Retinal pigment epithelial cell (primary cell): ENCODE results near the gene HOXA5.

Experiments
- DNase-seq: peaks from one replicate; pipeline ENCODE4 v3.0.0-alpha.2; 2010; ENCODE audit warnings: low read depth
- H3K4me3 ChIP-seq: 2 replicates; pipeline ENCODE4 v1.5.1; 2011; ENCODE audit warnings: mild to moderate bottlenecking, low read length, control low read depth, moderate library complexity
- TF ChIP-seq, protein P1 (sequence below): conservative IDR thresholded peaks from 2 replicates; pipeline ENCODE4 v1.5.1; 2011; ENCODE audit warnings: low read depth, low read length, control low read depth, inconsistent platforms

HOXA5 gene

DNA sequence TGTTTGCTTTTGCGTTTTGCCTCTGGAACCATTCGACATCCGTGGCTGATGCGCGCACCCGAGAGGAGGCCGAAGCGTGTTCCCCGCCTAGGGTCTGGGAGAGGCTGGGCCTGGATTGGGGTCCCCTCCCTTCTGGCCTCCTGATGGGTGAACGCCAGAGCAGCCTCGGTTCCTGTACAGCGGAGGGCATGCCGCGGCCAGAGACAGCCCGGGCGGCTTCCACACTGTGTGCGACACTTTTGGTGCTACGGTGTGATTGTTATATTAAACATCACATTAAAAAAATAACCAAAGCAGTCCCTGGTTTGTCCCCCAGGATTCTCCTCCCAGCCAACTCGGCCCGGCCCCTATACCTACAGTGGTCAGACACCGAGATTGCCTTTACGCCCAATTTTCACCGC lies 16.7 kb upstream of the HOXA5 start:
- no peak overlapping the region for H3K4me3 ChIP-seq
- DNase-seq: no peak
- TF ChIP-seq, protein P1, sequence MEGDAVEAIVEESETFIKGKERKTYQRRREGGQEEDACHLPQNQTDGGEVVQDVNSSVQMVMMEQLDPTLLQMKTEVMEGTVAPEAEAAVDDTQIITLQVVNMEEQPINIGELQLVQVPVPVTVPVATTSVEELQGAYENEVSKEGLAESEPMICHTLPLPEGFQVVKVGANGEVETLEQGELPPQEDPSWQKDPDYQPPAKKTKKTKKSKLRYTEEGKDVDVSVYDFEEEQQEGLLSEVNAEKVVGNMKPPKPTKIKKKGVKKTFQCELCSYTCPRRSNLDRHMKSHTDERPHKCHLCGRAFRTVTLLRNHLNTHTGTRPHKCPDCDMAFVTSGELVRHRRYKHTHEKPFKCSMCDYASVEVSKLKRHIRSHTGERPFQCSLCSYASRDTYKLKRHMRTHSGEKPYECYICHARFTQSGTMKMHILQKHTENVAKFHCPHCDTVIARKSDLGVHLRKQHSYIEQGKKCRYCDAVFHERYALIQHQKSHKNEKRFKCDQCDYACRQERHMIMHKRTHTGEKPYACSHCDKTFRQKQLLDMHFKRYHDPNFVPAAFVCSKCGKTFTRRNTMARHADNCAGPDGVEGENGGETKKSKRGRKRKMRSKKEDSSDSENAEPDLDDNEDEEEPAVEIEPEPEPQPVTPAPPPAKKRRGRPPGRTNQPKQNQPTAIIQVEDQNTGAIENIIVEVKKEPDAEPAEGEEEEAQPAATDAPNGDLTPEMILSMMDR: no peak

- TF ChIP-seq, protein P1: no peak
- H3K4me3 ChIP-seq: no peak overlapping the region
- DNase-seq: no peak
Observed at GRCh38 chr7:27159266-27160144, 16.0 kb upstream of the HOXA5 start.

DNA sequence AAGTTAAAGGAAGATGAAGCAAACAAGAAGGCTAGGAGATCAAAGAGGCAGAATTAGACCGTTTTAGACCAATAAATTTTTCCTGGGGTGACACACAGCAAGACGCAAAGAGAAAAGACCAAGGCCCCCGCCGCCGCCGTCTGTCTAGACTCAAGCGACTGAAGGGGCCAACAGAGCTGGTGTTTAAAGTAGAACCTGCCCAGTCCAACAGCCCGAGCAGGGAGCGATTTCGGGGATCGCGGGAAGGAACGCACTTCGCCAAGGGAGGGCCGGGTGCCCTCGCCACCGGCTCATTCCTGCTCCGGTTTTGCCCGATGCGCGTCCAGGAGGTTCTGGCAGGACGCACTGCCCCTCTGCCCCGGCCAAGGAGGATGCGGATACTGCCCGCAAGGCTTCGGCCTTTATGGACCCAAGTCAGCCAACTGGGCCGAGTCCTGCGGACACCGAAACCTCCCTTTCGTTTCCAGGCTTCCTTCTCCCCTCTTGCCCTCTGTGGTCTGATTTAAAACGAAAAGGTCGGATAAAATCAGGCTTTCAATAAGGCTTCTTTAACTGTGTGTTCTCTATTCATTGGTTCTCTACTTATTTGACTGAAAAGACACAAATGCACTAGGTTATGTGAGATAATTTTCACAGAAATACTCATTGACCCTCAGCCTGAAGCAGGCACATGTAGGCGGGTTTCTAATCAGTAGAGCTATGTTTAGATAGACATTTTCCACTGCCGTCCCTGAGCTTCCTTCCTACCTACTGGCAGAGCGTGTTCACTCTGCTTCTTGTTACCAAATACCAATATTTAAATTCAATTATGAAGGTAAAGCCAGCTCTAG lies 15.2 kb upstream of the HOXA5 start:
- TF ChIP-seq, protein P1: no peak
- DNase-seq: no peak
- H3K4me3 ChIP-seq: no peak overlapping the region

- H3K4me3 ChIP-seq: no peak overlapping the region
- no peak for DNase-seq
- TF ChIP-seq, protein P1: no peak
Observed at GRCh38 chr7:27157702-27158431, 14.4 kb upstream of the HOXA5 start.

- no peak for DNase-seq
- no peak overlapping the region for H3K4me3 ChIP-seq
- TF ChIP-seq, protein P1: no peak
Observed at GRCh38 chr7:27156916-27157701, 13.6 kb upstream of the HOXA5 start.

- TF ChIP-seq, protein P1: no peak
- no peak within 1 kb of the TSS for H3K4me3 ChIP-seq
- no peak for DNase-seq
Observed at GRCh38 chr7:27156508-27156898, 13.0 kb upstream of the HOXA5 start, which contains the start of gene HOXA7. TSS of gene HOXA7 (minus strand) at chr7:27156675. CDS start at chr7:27156545, 130 bp downstream.
